ENCODE results near the gene FGFR4.

GRCh38 chr5:177093082-177093712 lies 6.5 kb downstream of the FGFR4 start:
- TF ChIP-seq CTCF (IDR thresholded peaks at IDR 0.05; ENCODE audit: low read depth, low read length) (no peak), EZH2phosphoT487 (IDR thresholded peaks at IDR 0.05; ENCODE audit: low read depth) (no peak)
